HCT116 (cell line): Measurements from ENCODE around the gene HOGA1.

Source experiments
- CTCF ChIP-seq, 3 experiments: fragments of 200-600 bp in 1 of 3; sonication (generic) in 1 of 3; IDR thresholded peaks in 2 of 3; conservative IDR thresholded peaks in 1 of 3; 2 replicates each; pipeline ENCODE4 v1.5.1; 2012 to 2017; ENCODE audit warnings: low read depth in 2 of 3, low read length in 2 of 3, antibody characterized with exemption in 1 of 3, borderline replicate concordance in 1 of 3, control low read depth in 1 of 3, mild to moderate bottlenecking in 1 of 3, mixed read lengths in 1 of 3, mixed run types in 1 of 3, moderate library complexity in 1 of 3; ENCODE audit not compliant: insufficient read depth in 1 of 3
- EZH2 ChIP-seq: fragments of 200-600 bp; sonication (generic); IDR thresholded peaks from 2 replicates; pipeline ENCODE4 v1.6.1; 2017; ENCODE audit warnings: antibody characterized with exemption, mixed run types
- POLR2AphosphoS5 ChIP-seq: IDR thresholded peaks from 2 replicates; pipeline ENCODE4 v1.6.1; 2011; ENCODE audit warnings: mild to moderate bottlenecking, low read depth, low read length, moderate library complexity
- SRF ChIP-seq: IDR thresholded peaks from 2 replicates; pipeline ENCODE4 v1.6.1; 2012; ENCODE audit warnings: low read depth
- ZFX ChIP-seq: fragments of 450-650 bp; IDR thresholded peaks from 2 replicates; pipeline ENCODE4 v1.6.1; 2017

GRCh38 chr10:97573672-97574071, 10.5 kb upstream of the HOGA1 start:
- TF ChIP-seq CTCF (IDR thresholded peaks at IDR 0.05 in 2 of 3, conservative IDR thresholded peaks at IDR 0.05 in 1 of 3; ENCODE audit: borderline replicate concordance in 1 of 3, insufficient read depth in 1 of 3, low read depth in 2 of 3, low read length in 2 of 3) (no peak), ZFX (no peak), POLR2AphosphoS5 (no peak), SRF (no peak), EZH2 (no peak)
